SK-N-MC (cell line): ENCODE data around the gene TEAD1.

Source experiments
- DNase-seq: peaks from one replicate; pipeline ENCODE4 v3.0.0-alpha.2; 2011; ENCODE audit warnings: low read depth, low spot score
- H3K27ac ChIP-seq: fragments of 200-600 bp; sonication (generic); 2 replicates; pipeline ENCODE4 v1.5.1; 2016; ENCODE audit warnings: mixed run types
- H3K36me3 ChIP-seq: fragments of 200-600 bp; sonication (generic); 2 replicates; pipeline ENCODE4 v1.6.1; 2017; ENCODE audit warnings: antibody characterized with exemption, low read length, mixed read lengths; ENCODE audit not compliant: insufficient read depth
- H3K4me3 ChIP-seq: fragments of 200-600 bp; sonication (generic); 2 replicates; pipeline ENCODE4 v1.5.1; 2016
- H3K9ac ChIP-seq: fragments of 200-600 bp; sonication (generic); 2 replicates; pipeline ENCODE4 v1.8.0; 2017; ENCODE audit warnings: mixed run types, mixed read lengths; ENCODE audit not compliant: insufficient read length
- H3K9me3 ChIP-seq: fragments of 200-600 bp; sonication (generic); 2 replicates; pipeline ENCODE4 v1.6.1; 2017; ENCODE audit warnings: low read depth, mild to moderate bottlenecking, antibody characterized with exemption, low read length, moderate library complexity, mixed read lengths
- EZH2 ChIP-seq: fragments of 200-600 bp; sonication (generic); IDR thresholded peaks from one replicate; pipeline ENCODE4 v1.6.1; 2017; ENCODE audit warnings: antibody characterized with exemption
- FOXP2 ChIP-seq: optimal IDR thresholded peaks from 2 replicates; pipeline ENCODE3; 2011; ENCODE audit warnings: mild to moderate bottlenecking, moderate library complexity; ENCODE audit not compliant: insufficient read depth; ENCODE audit errors: extremely low read length, control extremely low read depth
- POLR2AphosphoS5 ChIP-seq: IDR thresholded peaks from 2 replicates; pipeline ENCODE4 v1.6.1; 2012; ENCODE audit warnings: mild to moderate bottlenecking, low read depth, low read length, borderline replicate concordance

TEAD1 gene

GRCh38 chr11:12968826-12969225, 294.6 kb downstream of the TEAD1 start:
- H3K36me3 ChIP-seq = no peaks in the 10 kb centered on the region
- DNase-seq = no peak
- TF ChIP-seq POLR2AphosphoS5 = no peak
- TF ChIP-seq EZH2 = no peak
- no peak for TF ChIP-seq FOXP2

GRCh38 chr11:12971955-12972354, 297.7 kb downstream of the TEAD1 start:
- Histone ChIP-seq H3K36me3 (no peaks in the 10 kb centered on the region), H3K27ac (no peak overlapping the region), H3K9me3 (no peaks in the 10 kb centered on the region), H3K4me3 (no peak overlapping the region), H3K9ac (no peak overlapping the region)
- DNase-seq = no peak
- no peak for TF ChIP-seq POLR2AphosphoS5
- TF ChIP-seq FOXP2 = no peak
- TF ChIP-seq EZH2 = no peak

More at GRCh38 chr11:12968826-12969225, 294.6 kb downstream of the TEAD1 start:
- Histone ChIP-seq H3K4me3 (no peak overlapping the region), H3K9me3 (no peaks in the 10 kb centered on the region), H3K27ac (no peak overlapping the region), H3K9ac (no peak overlapping the region)

GRCh38 chr11:12973528-12974181, 299.4 kb downstream of the TEAD1 start:
- Histone ChIP-seq H3K36me3 (no peaks in the 10 kb centered on the region), H3K9me3 (no peaks in the 10 kb centered on the region), H3K9ac (no peak overlapping the region), H3K27ac (no peak overlapping the region), H3K4me3 (no peak overlapping the region)
- no peak for DNase-seq
- TF ChIP-seq FOXP2 (no peak), EZH2 (no peak)

- no peak overlapping the region for H3K9ac ChIP-seq
- no peak overlapping the region for H3K27ac ChIP-seq
- H3K36me3 ChIP-seq = no peaks in the 10 kb centered on the region
- no peak for DNase-seq
- no peak for TF ChIP-seq POLR2AphosphoS5
- TF ChIP-seq FOXP2 = no peak
- no peak for TF ChIP-seq EZH2
- H3K9me3 ChIP-seq = no peaks in the 10 kb centered on the region
- no peak overlapping the region for H3K4me3 ChIP-seq
These were observed 301.0 kb downstream of the TEAD1 start for GRCh38 chr11:12975195-12975594.

- DNase-seq = no peak
- Histone ChIP-seq H3K9ac (no peak overlapping the region), H3K4me3 (no peak overlapping the region), H3K36me3 (no peaks in the 10 kb centered on the region), H3K9me3 (no peaks in the 10 kb centered on the region), H3K27ac (no peak overlapping the region)
- no peak for TF ChIP-seq FOXP2
These were observed 305.9 kb downstream of the TEAD1 start for GRCh38 chr11:12979928-12980689.

GRCh38 chr11:12981676-12982522, 307.7 kb downstream of the TEAD1 start:
- Histone ChIP-seq H3K4me3 (no peak overlapping the region), H3K36me3 (no peaks in the 10 kb centered on the region), H3K27ac (no peak overlapping the region), H3K9ac (no peak overlapping the region), H3K9me3 (no peaks in the 10 kb centered on the region)
- DNase-seq = no peak
- no peak for TF ChIP-seq POLR2AphosphoS5
- no peak for TF ChIP-seq EZH2
- no peak for TF ChIP-seq FOXP2

- Histone ChIP-seq H3K9ac (no peak overlapping the region), H3K36me3 (no peaks in the 10 kb centered on the region), H3K4me3 (no peak overlapping the region), H3K9me3 (no peaks in the 10 kb centered on the region), H3K27ac (no peak overlapping the region)
- DNase-seq = no peak
- TF ChIP-seq FOXP2 (no peak), EZH2 (no peak), POLR2AphosphoS5 (no peak)
These were observed 309.1 kb downstream of the TEAD1 start for GRCh38 chr11:12983336-12983735.

GRCh38 chr11:12986194-12986898, 312.1 kb downstream of the TEAD1 start:
- Histone ChIP-seq H3K4me3 (no peak overlapping the region), H3K27ac (no peak overlapping the region), H3K36me3 (no peaks in the 10 kb centered on the region), H3K9ac (no peak overlapping the region), H3K9me3 (no peaks in the 10 kb centered on the region)
- DNase-seq = no peak
- TF ChIP-seq POLR2AphosphoS5 = no peak
- TF ChIP-seq EZH2 = no peak
- TF ChIP-seq FOXP2 = no peak
